Measurements from ENCODE around the gene CACNB1. TPM values are rescaled to one million over a fixed set of nuclear protein-coding genes. Genes with fewer than 3 reads are reported as not detected.

Gene CACNB1
- total and polyA plus RNA-seq, 10 of the 15 experiments (the other 5 are each of a cell fraction or from before 2014, with no cell fraction given) = 0.06 to 15.6 (median 6.3) TPM

DNA sequence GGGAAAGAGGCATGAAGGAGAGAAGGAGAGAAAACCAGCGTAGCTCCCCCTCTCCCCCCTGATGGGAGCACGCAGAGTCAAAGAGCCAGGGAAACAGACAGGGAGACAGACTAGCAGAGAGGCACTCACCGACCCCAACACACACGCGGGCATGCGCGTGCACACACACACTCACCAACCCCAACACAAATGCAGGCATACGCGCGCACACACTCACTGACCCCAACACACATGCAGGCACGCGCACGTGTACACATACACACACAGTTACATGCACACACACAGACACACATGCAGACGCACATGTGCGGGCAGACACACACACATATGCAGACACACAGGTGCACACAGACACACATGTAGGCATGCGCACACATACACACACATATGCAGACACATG is 4.6 kb downstream of the CACNB1 start:
- ChIA-PET CTCF (interaction anchor here (1.4 to 5.3 kb wide), 3 partner anchors 28 to 52 kb away, joined by 4 to 21 read pairs (median 6); partner anchors contain the start of gene ARL5C), RAD21 (ENCODE audit: unreplicated experiment) (no interaction called here), SMC1A (ENCODE audit: uncharacterized antibody, unreplicated experiment) (no interaction called here), POLR2A (no interaction called here)
- Histone ChIP-seq H4K20me1 (ENCODE audit: control insufficient read depth, insufficient read depth) (no peaks in the 10 kb centered on the region), H3K4me3 (no peak overlapping the region), H3K9ac (ENCODE audit: control insufficient read depth, insufficient read depth, low read length) (no peak overlapping the region), H3K27me3 (replicated peaks in 1 of 2; ENCODE audit: control insufficient read depth in 2 of 2, insufficient read depth in 2 of 2, low read length in 1 of 2) (no peaks in the 10 kb centered on the region), H3K4me2 (ENCODE audit: control insufficient read depth, insufficient read depth) (no peak overlapping the region), H3K79me2 (ENCODE audit: control insufficient read depth, insufficient read depth, low read length) (peaks cover 9% of the 10 kb centered on the region), H3K4me1 (ENCODE audit: control insufficient read depth, insufficient read depth, low read length) (peaks cover 10% of the 10 kb centered on the region), H3K36me3 (ENCODE audit: control insufficient read depth in 2 of 2, insufficient read depth in 2 of 2, low read length in 1 of 2) (peaks cover 0 to 6% of the 10 kb centered on the region in 2 experiments; a peak in 2 of 4 replicates), H2AFZ (ENCODE audit: control insufficient read depth, low read depth, low read length) (no peak overlapping the region), H3K9me3 (replicated peaks; ENCODE audit: control insufficient read depth, insufficient read depth, low read length) (no peaks in the 10 kb centered on the region), H3K27ac (ENCODE audit: control insufficient read depth, insufficient read depth) (no peak overlapping the region)
- over 99% methylated on average over 16 of the region's 16 CpGs for WGBS (ENCODE audit: insufficient coverage, insufficient replicate concordance, low lambda C conversion rate, missing lambda C conversion rate)
- intact Hi-C loops (cut with micrococcal nuclease; ENCODE audit: unreplicated experiment) (no loop called here), in situ Hi-C loops (cut with MboI) (no loop called here)
- TF ChIP-seq IKZF1 (conservative IDR thresholded peaks at IDR 0.05) = no peak
- TF ChIP-seq, protein P1, sequence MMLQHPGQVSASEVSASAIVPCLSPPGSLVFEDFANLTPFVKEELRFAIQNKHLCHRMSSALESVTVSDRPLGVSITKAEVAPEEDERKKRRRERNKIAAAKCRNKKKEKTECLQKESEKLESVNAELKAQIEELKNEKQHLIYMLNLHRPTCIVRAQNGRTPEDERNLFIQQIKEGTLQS (IDR thresholded peaks at IDR 0.05; ENCODE audit: borderline replicate concordance, extremely low read depth, low read depth, low read length) = no peak
- ATAC-seq (no peak), FAIRE-seq (no peak), DNase-seq (ENCODE audit: low read depth, low spot score) (no peak)
- BruUV-seq (replicated peaks) = no TSS peak

- FAIRE-seq (no peak), DNase-seq (ENCODE audit: low read depth, low spot score) (no peak), ATAC-seq (no peak)
- Histone ChIP-seq H3K79me2 (ENCODE audit: control insufficient read depth, insufficient read depth, low read length) (peaks cover 6% of the 10 kb centered on the region), H3K4me1 (ENCODE audit: control insufficient read depth, insufficient read depth, low read length) (peaks cover 9% of the 10 kb centered on the region), H3K27me3 (replicated peaks in 1 of 2; ENCODE audit: control insufficient read depth in 2 of 2, insufficient read depth in 2 of 2, low read length in 1 of 2) (no peaks in the 10 kb centered on the region), H3K9me3 (replicated peaks; ENCODE audit: control insufficient read depth, insufficient read depth, low read length) (no peaks in the 10 kb centered on the region), H2AFZ (ENCODE audit: control insufficient read depth, low read depth, low read length) (no peak overlapping the region), H3K9ac (ENCODE audit: control insufficient read depth, insufficient read depth, low read length) (no peak overlapping the region), H3K36me3 (ENCODE audit: control insufficient read depth in 2 of 2, insufficient read depth in 2 of 2, low read length in 1 of 2) (peaks cover 0 to 7% of the 10 kb centered on the region in 2 experiments; a peak in 3 of 4 replicates), H4K20me1 (ENCODE audit: control insufficient read depth, insufficient read depth) (no peaks in the 10 kb centered on the region), H3K4me3 (no peak overlapping the region), H3K27ac (ENCODE audit: control insufficient read depth, insufficient read depth) (no peak overlapping the region), H3K4me2 (ENCODE audit: control insufficient read depth, insufficient read depth) (no peak overlapping the region)
- in situ Hi-C loops (cut with MboI) (no loop called here), intact Hi-C loops (cut with micrococcal nuclease; ENCODE audit: unreplicated experiment) (no loop called here)
- CTCF ChIA-PET = interaction anchor here (1.1 to 5.3 kb wide), 4 partner anchors 18 to 53 kb away, joined by 3 to 21 read pairs (median 5); partner anchors contain the start of gene ARL5C
- 96% methylated on average over 9 of the region's 9 CpGs for WGBS (ENCODE audit: insufficient coverage, insufficient replicate concordance, low lambda C conversion rate, missing lambda C conversion rate)
- SMC1A ChIA-PET (ENCODE audit: uncharacterized antibody, unreplicated experiment) = no interaction called here
- POLR2A ChIA-PET = interaction anchor here (1.6 kb wide), 1 partner anchor 8 kb away, joined by 4 read pairs; the partner anchor contains the start of gene RPL19
- no TSS peak for BruUV-seq (replicated peaks)
- RAD21 ChIA-PET (ENCODE audit: unreplicated experiment) = no interaction called here
- TF ChIP-seq CBFB (IDR thresholded peaks at IDR 0.05; ENCODE audit: low read depth) (no peak), JUND (IDR thresholded peaks at IDR 0.05; ENCODE audit: low read depth, low read length) (no peak), IKZF1 (conservative IDR thresholded peaks at IDR 0.05) (no peak), SMAD1 (IDR thresholded peaks at IDR 0.05; ENCODE audit: low read depth, partially characterized antibody) (no peak), RFX5 (IDR thresholded peaks at IDR 0.05; ENCODE audit: low read depth, low read length) (no peak), BCL11A (IDR thresholded peaks at IDR 0.05; ENCODE audit: low read depth, low read length) (no peak), CHD2 (IDR thresholded peaks at IDR 0.05; ENCODE audit: borderline replicate concordance, low read depth, low read length) (no peak), SUZ12 (IDR thresholded peaks at IDR 0.05; ENCODE audit: unreplicated experiment) (no peak), RUNX3 (IDR thresholded peaks at IDR 0.05; ENCODE audit: low read length) (no peak), TBL1XR1 (IDR thresholded peaks at IDR 0.05; ENCODE audit: low read depth, low read length) (no peak), CREB1 (IDR thresholded peaks at IDR 0.05; ENCODE audit: low read depth) (no peak)
- TF ChIP-seq, protein P2, sequence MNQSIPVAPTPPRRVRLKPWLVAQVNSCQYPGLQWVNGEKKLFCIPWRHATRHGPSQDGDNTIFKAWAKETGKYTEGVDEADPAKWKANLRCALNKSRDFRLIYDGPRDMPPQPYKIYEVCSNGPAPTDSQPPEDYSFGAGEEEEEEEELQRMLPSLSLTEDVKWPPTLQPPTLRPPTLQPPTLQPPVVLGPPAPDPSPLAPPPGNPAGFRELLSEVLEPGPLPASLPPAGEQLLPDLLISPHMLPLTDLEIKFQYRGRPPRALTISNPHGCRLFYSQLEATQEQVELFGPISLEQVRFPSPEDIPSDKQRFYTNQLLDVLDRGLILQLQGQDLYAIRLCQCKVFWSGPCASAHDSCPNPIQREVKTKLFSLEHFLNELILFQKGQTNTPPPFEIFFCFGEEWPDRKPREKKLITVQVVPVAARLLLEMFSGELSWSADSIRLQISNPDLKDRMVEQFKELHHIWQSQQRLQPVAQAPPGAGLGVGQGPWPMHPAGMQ (IDR thresholded peaks at IDR 0.05; ENCODE audit: borderline replicate concordance) = no peak
These were observed 5.5 kb downstream of the CACNB1 start for GRCh38 chr17:39191750-39192510.
